ENCODE data around the gene PYDC1.
"Not testable (repeated sequence)": the region's sequence is repeated elsewhere in the genome, so short reads cannot be mapped to it uniquely, and the experiment has no call there.

PYDC1 gene

GRCh38 chr16:31199430-31200041, 17.4 kb downstream of the PYDC1 start:
- no peak for TF ChIP-seq CTCF (IDR thresholded peaks at IDR 0.05; ENCODE audit: insufficient read depth, missing control alignments)
- DNase-seq (ENCODE audit: insufficient read length, low spot score) (no peak), FAIRE-seq (no peak)

GRCh38 chr16:31198207-31198882, 18.6 kb downstream of the PYDC1 start:
- TF ChIP-seq CTCF (IDR thresholded peaks at IDR 0.05; ENCODE audit: insufficient read depth, missing control alignments): no peak
- DNase-seq (ENCODE audit: insufficient read length, low spot score): no peak
- FAIRE-seq: no peak

GRCh38 chr16:31196324-31197088, 20.4 kb downstream of the PYDC1 start:
- FAIRE-seq: no peak
- no peak for TF ChIP-seq CTCF (IDR thresholded peaks at IDR 0.05; ENCODE audit: insufficient read depth, missing control alignments)
- DNase-seq (ENCODE audit: insufficient read length, low spot score): no peak

GRCh38 chr16:31195861-31196260, 21.1 kb downstream of the PYDC1 start:
- not testable (repeated sequence) for DNase-seq (ENCODE audit: insufficient read length, low spot score); FAIRE-seq

GRCh38 chr16:31194898-31195297, 22.0 kb downstream of the PYDC1 start:
- DNase-seq (ENCODE audit: insufficient read length, low spot score) (no peak), FAIRE-seq (no peak)

GRCh38 chr16:31193874-31194273, 23.1 kb downstream of the PYDC1 start:
- DNase-seq (ENCODE audit: insufficient read length, low spot score) (no peak), FAIRE-seq (no peak)
- TF ChIP-seq CTCF (IDR thresholded peaks at IDR 0.05; ENCODE audit: insufficient read depth, missing control alignments): no peak

More at GRCh38 chr16:31194898-31195297, 22.0 kb downstream of the PYDC1 start:
- TF ChIP-seq CTCF (IDR thresholded peaks at IDR 0.05; ENCODE audit: insufficient read depth, missing control alignments): no peak

- no peak for FAIRE-seq
- no peak for DNase-seq (ENCODE audit: insufficient read length, low spot score)
Observed at GRCh38 chr16:31192856-31193642, 23.9 kb downstream of the PYDC1 start.

More at GRCh38 chr16:31192856-31193642, 23.9 kb downstream of the PYDC1 start:
- TF ChIP-seq CTCF (IDR thresholded peaks at IDR 0.05; ENCODE audit: insufficient read depth, missing control alignments): no peak

Data from D721Med (cell line).